Gastroesophageal sphincter (tissue), 3 donors: ENCODE data around the gene ADGRD1.

Experiments used
- CTCF ChIP-seq, 4 experiments: fragments of 200-600 bp in 2 of 4; fragments of 450-650 bp in 2 of 4; sonication (generic) in 1 of 4; IDR thresholded peaks; one replicate each; pipeline ENCODE4 v1.5.1; 2017 to 2019; ENCODE audit warnings: antibody characterized with exemption in 4 of 4, mild to moderate bottlenecking in 2 of 4, moderate library complexity in 2 of 4
- POLR2A ChIP-seq, 2 donors: fragments of 450-650 bp; IDR thresholded peaks; one replicate each; pipeline ENCODE4 v1.6.1; 2017; ENCODE audit warnings: antibody characterized with exemption in 2 of 2, mild to moderate bottlenecking in 2 of 2, moderate library complexity in 1 of 2

- TF ChIP-seq POLR2A (IDR thresholded peaks at IDR 0.05) (no peak), CTCF (IDR thresholded peaks at IDR 0.05) (no peak)
Measured at GRCh38 chr12:131025939-131026702, 72.4 kb downstream of the ADGRD1 start.
